SK-N-SH treated with all-trans-retinoic acid at 6 μM for 48 hours (cell line): ENCODE data around the gene PKD2L1.

Experiments
- ATAC-seq: fragments of 200-7000 bp; cut with Tn5 transposase; 3 replicates; pipeline ENCODE4 v1.9.1; 2020; ENCODE audit warnings: mild to moderate bottlenecking, moderate library complexity
- ARNTL ChIP-seq: fragments of 450-650 bp; formaldehyde crosslinking; IDR thresholded peaks from 2 replicates; pipeline ENCODE4 v1.5.0; 2020; ENCODE audit warnings: low read depth, mild to moderate bottlenecking, moderate library complexity, borderline replicate concordance
- BACH2 ChIP-seq: fragments of 250-450 bp; sonication (Bioruptor Pico); IDR thresholded peaks from 2 replicates; pipeline ENCODE4 v1.9.0; 2021; ENCODE audit warnings: mild to moderate bottlenecking, borderline replicate concordance
- CSDC2 ChIP-seq: fragments of 250-450 bp; sonication (Bioruptor Pico); IDR thresholded peaks from 2 replicates; pipeline ENCODE4 v1.5.0; 2020; ENCODE audit warnings: mild to moderate bottlenecking, moderate library complexity
- ESRRG ChIP-seq: fragments of 250-450 bp; sonication (Bioruptor Pico); IDR thresholded peaks from 2 replicates; pipeline ENCODE4 v1.6.1; 2021; ENCODE audit warnings: mild to moderate bottlenecking
- GLIS3 ChIP-seq: fragments of 250-450 bp; sonication (Bioruptor Pico); IDR thresholded peaks from 2 replicates; pipeline ENCODE4 v1.5.0; 2020; ENCODE audit warnings: mild to moderate bottlenecking, moderate library complexity
- ISL1 ChIP-seq: fragments of 250-450 bp; sonication (Bioruptor Pico); IDR thresholded peaks from 2 replicates; pipeline ENCODE4 v2.1.2; 2022; ENCODE audit warnings: mild to moderate bottlenecking, moderate library complexity
- PPARA ChIP-seq: fragments of 250-450 bp; sonication (Bioruptor Pico); IDR thresholded peaks from 2 replicates; pipeline ENCODE4 v1.5.0; 2020; ENCODE audit warnings: mild to moderate bottlenecking, borderline replicate concordance
- SNAI2 ChIP-seq: fragments of 250-450 bp; sonication (Bioruptor Pico); IDR thresholded peaks from 2 replicates; pipeline ENCODE4 v1.5.0; 2020; ENCODE audit warnings: mild to moderate bottlenecking, moderate library complexity
- TCF4 ChIP-seq: fragments of 250-450 bp; sonication (Bioruptor Pico); IDR thresholded peaks from 2 replicates; pipeline ENCODE4 v1.8.0; 2021; ENCODE audit warnings: mild to moderate bottlenecking, moderate library complexity, borderline replicate concordance
- ZC3H10 ChIP-seq: fragments of 250-450 bp; sonication (Bioruptor Pico); IDR thresholded peaks from 2 replicates; pipeline ENCODE4 v1.5.1; 2021; ENCODE audit warnings: mild to moderate bottlenecking, moderate library complexity
- ZFP3 ChIP-seq: fragments of 250-450 bp; sonication (Bioruptor Pico); IDR thresholded peaks from 2 replicates; pipeline ENCODE4 v1.5.0; 2020; ENCODE audit warnings: mild to moderate bottlenecking, moderate library complexity
- ZFP30 ChIP-seq: fragments of 450-650 bp; formaldehyde crosslinking; IDR thresholded peaks from 2 replicates; pipeline ENCODE4 v1.5.0; 2022; ENCODE audit warnings: mild to moderate bottlenecking, moderate library complexity
- ZNF565 ChIP-seq: fragments of 450-650 bp; formaldehyde crosslinking; conservative IDR thresholded peaks from 2 replicates; pipeline ENCODE4 v1.5.0; 2020; ENCODE audit warnings: low read depth, mild to moderate bottlenecking, moderate library complexity
- TF ChIP-seq, protein P1 (sequence below): fragments of 250-450 bp; sonication (Bioruptor Pico); IDR thresholded peaks from 2 replicates; pipeline ENCODE4 v1.5.0; 2020; ENCODE audit warnings: mild to moderate bottlenecking, moderate library complexity
- TF ChIP-seq, protein P2 (sequence below): fragments of 250-450 bp; sonication (Bioruptor Pico); IDR thresholded peaks from 2 replicates; pipeline ENCODE4 v1.8.0; 2021; ENCODE audit warnings: low read depth, mild to moderate bottlenecking, moderate library complexity, borderline replicate concordance
- TF ChIP-seq, protein P3 (sequence below): fragments of 250-450 bp; sonication (Bioruptor Pico); IDR thresholded peaks from 2 replicates; pipeline ENCODE4 v1.5.1; 2020; ENCODE audit warnings: low read depth, mild to moderate bottlenecking, moderate library complexity
- TF ChIP-seq, protein P4 (sequence below): fragments of 250-450 bp; sonication (Bioruptor Pico); IDR thresholded peaks from 2 replicates; pipeline ENCODE4 v1.8.0; 2020; ENCODE audit warnings: mild to moderate bottlenecking, moderate library complexity, borderline replicate concordance

PKD2L1 gene

DNA sequence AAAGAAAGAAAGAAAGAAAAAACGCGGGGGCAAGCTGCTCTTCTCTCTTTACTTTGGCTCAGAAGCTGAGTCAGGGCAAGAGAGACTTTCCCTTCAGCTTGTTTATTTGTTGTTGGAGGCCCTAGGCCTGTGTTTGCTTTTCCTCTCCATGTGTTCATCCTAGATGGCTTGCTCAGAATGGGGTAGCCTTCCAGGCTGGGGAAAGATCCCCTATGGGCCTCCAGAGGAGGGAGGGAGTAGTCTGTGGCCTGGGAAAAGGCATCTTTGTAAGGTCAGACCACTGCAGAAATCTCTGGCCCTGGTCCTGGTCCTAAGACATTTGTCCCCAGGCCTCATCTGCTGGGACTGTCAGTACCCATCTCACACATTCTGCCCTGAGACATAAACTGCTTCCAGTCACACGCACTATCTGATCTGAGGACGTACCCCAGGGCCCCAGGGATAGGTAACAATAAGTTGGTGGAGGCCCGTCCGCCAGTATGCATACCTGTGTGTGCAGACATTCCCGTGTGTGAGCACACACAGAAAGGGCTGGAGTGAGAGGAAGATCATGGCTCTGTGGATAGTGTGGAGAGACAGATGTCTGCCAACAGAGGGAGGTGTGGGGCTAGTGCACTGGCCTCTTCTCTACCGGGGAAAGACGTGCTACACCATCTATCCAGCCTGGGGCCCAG is 12.1 kb upstream of the PKD2L1 start:
- TF ChIP-seq, protein P1, sequence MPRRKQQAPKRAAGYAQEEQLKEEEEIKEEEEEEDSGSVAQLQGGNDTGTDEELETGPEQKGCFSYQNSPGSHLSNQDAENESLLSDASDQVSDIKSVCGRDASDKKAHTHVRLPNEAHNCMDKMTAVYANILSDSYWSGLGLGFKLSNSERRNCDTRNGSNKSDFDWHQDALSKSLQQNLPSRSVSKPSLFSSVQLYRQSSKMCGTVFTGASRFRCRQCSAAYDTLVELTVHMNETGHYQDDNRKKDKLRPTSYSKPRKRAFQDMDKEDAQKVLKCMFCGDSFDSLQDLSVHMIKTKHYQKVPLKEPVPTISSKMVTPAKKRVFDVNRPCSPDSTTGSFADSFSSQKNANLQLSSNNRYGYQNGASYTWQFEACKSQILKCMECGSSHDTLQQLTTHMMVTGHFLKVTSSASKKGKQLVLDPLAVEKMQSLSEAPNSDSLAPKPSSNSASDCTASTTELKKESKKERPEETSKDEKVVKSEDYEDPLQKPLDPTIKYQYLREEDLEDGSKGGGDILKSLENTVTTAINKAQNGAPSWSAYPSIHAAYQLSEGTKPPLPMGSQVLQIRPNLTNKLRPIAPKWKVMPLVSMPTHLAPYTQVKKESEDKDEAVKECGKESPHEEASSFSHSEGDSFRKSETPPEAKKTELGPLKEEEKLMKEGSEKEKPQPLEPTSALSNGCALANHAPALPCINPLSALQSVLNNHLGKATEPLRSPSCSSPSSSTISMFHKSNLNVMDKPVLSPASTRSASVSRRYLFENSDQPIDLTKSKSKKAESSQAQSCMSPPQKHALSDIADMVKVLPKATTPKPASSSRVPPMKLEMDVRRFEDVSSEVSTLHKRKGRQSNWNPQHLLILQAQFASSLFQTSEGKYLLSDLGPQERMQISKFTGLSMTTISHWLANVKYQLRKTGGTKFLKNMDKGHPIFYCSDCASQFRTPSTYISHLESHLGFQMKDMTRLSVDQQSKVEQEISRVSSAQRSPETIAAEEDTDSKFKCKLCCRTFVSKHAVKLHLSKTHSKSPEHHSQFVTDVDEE, result no peak
- TF ChIP-seq, protein P2, sequence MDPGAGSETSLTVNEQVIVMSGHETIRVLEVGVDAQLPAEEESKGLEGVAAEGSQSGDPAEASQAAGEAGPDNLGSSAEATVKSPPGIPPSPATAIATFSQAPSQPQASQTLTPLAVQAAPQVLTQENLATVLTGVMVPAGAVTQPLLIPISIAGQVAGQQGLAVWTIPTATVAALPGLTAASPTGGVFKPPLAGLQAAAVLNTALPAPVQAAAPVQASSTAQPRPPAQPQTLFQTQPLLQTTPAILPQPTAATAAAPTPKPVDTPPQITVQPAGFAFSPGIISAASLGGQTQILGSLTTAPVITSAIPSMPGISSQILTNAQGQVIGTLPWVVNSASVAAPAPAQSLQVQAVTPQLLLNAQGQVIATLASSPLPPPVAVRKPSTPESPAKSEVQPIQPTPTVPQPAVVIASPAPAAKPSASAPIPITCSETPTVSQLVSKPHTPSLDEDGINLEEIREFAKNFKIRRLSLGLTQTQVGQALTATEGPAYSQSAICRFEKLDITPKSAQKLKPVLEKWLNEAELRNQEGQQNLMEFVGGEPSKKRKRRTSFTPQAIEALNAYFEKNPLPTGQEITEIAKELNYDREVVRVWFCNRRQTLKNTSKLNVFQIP (CRISPR knock-in tag), result no peak
- TF ChIP-seq ISL1 (no peak), CSDC2 (CRISPR knock-in tag) (no peak), ZFP3 (CRISPR knock-in tag) (no peak), ESRRG (no peak)
- TF ChIP-seq, protein P3, sequence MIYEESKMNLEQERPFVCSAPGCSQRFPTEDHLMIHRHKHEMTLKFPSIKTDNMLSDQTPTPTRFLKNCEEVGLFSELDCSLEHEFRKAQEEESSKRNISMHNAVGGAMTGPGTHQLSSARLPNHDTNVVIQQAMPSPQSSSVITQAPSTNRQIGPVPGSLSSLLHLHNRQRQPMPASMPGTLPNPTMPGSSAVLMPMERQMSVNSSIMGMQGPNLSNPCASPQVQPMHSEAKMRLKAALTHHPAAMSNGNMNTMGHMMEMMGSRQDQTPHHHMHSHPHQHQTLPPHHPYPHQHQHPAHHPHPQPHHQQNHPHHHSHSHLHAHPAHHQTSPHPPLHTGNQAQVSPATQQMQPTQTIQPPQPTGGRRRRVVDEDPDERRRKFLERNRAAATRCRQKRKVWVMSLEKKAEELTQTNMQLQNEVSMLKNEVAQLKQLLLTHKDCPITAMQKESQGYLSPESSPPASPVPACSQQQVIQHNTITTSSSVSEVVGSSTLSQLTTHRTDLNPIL, result no peak
- peak; percentile 77 for ATAC-seq

DNA sequence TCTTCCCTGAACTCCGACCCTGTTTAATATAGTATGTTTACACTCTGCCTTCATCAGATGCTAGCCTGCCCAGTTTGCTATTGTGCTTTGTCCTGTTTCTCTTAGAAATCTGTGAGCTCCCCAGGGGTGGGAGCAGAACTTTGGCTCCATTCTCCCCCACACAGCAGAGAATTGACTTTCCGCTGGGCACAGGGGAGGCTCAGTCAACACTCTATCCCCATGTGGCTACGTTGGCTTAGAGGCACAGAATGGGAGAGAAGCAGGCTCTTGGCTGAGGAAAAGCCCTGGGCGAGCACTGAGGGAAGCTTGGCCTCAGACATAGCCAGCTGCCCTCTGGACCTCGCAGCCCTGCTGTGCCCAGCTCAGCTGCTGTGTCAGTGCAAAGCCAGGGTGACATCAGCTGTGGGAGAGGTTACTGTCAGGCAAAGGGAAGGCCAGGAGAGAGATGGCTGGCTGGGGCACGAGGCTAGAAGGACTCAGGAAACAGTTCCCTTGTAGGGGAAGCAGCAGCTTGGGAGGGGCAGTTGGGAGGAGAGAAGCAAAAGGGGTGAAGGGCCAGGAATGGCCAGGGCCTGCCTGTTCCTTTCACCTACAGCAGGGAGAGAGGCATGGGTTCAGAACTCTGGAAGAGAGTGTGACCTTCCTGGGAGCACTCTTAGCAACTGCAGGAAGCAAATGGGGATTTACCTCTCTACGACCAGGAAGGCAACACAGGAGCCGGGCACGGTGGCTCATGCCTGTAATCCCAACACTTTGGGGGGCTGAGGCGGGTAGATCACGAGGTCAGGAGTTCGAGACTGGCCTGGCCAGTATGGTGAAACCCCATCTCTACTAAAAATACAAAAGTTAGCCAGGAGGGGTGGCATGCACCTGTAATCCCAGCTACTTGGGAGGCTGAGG is 11.2 kb upstream of the PKD2L1 start:
- no peak for ATAC-seq
- TF ChIP-seq BACH2, result no peak
- no peak for TF ChIP-seq ZFP3 (CRISPR knock-in tag)
- no peak for TF ChIP-seq ZFP30
- TF ChIP-seq ISL1, result no peak
- TF ChIP-seq, protein P1, result no peak
- TF ChIP-seq SNAI2 (CRISPR knock-in tag), result no peak
- no peak for TF ChIP-seq CSDC2 (CRISPR knock-in tag)
- no peak for TF ChIP-seq ZC3H10 (CRISPR knock-in tag)
- TF ChIP-seq ARNTL (CRISPR knock-in tag), result no peak
- no peak for TF ChIP-seq ZNF565 (CRISPR knock-in tag)
- TF ChIP-seq PPARA (CRISPR knock-in tag), result no peak

DNA sequence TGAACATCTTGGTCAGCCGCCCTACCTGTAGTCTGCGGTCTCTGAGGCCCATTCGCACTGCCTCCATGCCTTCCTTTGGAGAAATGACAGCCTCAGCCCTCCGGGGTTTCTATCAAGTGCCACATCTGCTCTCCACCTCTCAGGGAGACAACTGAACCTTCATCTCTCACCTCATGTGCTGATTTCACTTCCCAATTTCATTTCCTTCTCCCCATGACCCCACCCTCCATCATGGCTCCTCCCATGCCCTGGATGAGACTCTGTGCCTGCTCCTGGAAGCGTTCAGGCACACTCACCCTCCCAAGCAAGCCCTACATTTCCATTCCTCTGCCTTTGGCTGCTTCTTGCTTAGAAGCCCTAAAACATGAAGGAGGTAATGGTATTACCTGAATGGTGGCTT is 9.2 kb upstream of the PKD2L1 start:
- ATAC-seq, result no peak
- TF ChIP-seq ISL1 (no peak), ARNTL (CRISPR knock-in tag) (no peak), SNAI2 (CRISPR knock-in tag) (no peak), ESRRG (no peak), GLIS3 (CRISPR knock-in tag) (no peak), TCF4 (CRISPR knock-in tag) (no peak), PPARA (CRISPR knock-in tag) (no peak), ZNF565 (CRISPR knock-in tag) (no peak), CSDC2 (CRISPR knock-in tag) (no peak)
- TF ChIP-seq, protein P3, result no peak
- TF ChIP-seq, protein P2 (CRISPR knock-in tag), result no peak
- TF ChIP-seq, protein P1, result no peak
- TF ChIP-seq, protein P4, sequence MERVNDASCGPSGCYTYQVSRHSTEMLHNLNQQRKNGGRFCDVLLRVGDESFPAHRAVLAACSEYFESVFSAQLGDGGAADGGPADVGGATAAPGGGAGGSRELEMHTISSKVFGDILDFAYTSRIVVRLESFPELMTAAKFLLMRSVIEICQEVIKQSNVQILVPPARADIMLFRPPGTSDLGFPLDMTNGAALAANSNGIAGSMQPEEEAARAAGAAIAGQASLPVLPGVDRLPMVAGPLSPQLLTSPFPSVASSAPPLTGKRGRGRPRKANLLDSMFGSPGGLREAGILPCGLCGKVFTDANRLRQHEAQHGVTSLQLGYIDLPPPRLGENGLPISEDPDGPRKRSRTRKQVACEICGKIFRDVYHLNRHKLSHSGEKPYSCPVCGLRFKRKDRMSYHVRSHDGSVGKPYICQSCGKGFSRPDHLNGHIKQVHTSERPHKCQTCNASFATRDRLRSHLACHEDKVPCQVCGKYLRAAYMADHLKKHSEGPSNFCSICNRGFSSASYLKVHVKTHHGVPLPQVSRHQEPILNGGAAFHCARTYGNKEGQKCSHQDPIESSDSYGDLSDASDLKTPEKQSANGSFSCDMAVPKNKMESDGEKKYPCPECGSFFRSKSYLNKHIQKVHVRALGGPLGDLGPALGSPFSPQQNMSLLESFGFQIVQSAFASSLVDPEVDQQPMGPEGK, result no peak
